GM10248 (cell line): ENCODE results near the gene POLE2.

Experiments
- CTCF ChIA-PET: fragments of 300-600 bp; sonication (Branson Sonifier 250); formaldehyde crosslinking; extraction: SDS; loops from one replicate; lab custom pipeline; 2021; ENCODE audit warnings: antibody characterized with exemption; lab: Yijun Ruan, JAX
- POLR2A ChIA-PET: fragments of 350-650 bp; sonication (Branson Sonifier 250); formaldehyde crosslinking; extraction: SDS; loops from one replicate; lab custom pipeline; 2020; ENCODE audit warnings: antibody characterized with exemption; lab: Yijun Ruan, JAX
- DNase-seq: peaks from one replicate; pipeline ENCODE4 v3.0.0; 2012; ENCODE audit errors: extremely low spot score
- CTCF ChIP-seq: IDR thresholded peaks from 2 replicates; pipeline ENCODE4 v1.5.1; 2012; ENCODE audit warnings: mild to moderate bottlenecking, low read depth; ENCODE audit errors: extremely low read depth, missing control alignments, control extremely low read depth

The POLE2 gene

DNA sequence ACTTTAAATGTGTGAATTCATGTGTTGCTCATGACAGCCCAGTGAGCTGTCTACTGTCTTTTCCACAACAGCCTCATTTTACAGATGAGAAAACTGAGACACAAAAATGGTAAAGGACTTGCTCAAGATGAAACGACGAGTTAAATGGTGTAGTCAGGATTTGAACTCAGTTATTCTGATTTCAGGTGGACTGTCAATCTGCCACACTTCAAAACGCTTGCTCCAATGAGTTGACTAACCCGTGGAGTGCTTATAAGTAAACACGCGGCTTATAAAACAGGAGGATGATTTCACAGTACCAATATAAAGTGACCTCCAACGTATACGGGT is 652 bp upstream of the POLE2 start:
- no peak for TF ChIP-seq CTCF
- POLR2A ChIA-PET, result interaction anchor here (1.3 kb wide), 1 partner anchor 79 kb away, joined by 3 read pairs; the partner anchor contains the start of gene KLHDC2
- CTCF ChIA-PET, result interaction anchor here (0.7 to 1.8 kb wide), 4 partner anchors 9 to 55 kb away, joined by 3 to 5 read pairs (median 4); partner anchors contain the start of gene DNAAF2
- no peak for DNase-seq

- ChIA-PET CTCF (interaction anchor here (1.1 to 1.9 kb wide), 3 partner anchors 21 to 52 kb away, joined by 4 to 6 read pairs (median 5); partner anchors contain the start of gene DNAAF2), POLR2A (no interaction called here)
- DNase-seq, result no peak
- TF ChIP-seq CTCF, result no peak
These were observed 1.6 kb downstream of the POLE2 start for GRCh38 chr14:49686425-49686824.

GRCh38 chr14:49679271-49679670 is 8.7 kb downstream of the POLE2 start:
- DNase-seq, result no peak
- POLR2A ChIA-PET, result no interaction called here
- CTCF ChIA-PET, result interaction anchor here (1.2 kb wide), 1 partner anchor 9 kb away, joined by 5 read pairs; the partner anchor contains the start of gene POLE2
- TF ChIP-seq CTCF, result no peak

GRCh38 chr14:49677643-49678042 is 10.4 kb downstream of the POLE2 start:
- no peak for DNase-seq
- no peak for TF ChIP-seq CTCF
- ChIA-PET CTCF (interaction anchor here (0.6 to 1.1 kb wide), 2 partner anchors 10 to 13 kb away, joined by 4 read pairs; partner anchors contain the start of gene POLE2), POLR2A (no interaction called here)

GRCh38 chr14:49673586-49673985 is 14.4 kb downstream of the POLE2 start:
- DNase-seq, result no peak
- ChIA-PET POLR2A (no interaction called here), CTCF (interaction anchor here (1.5 kb wide), 1 partner anchor 10 kb away, joined by 3 read pairs; no protein-coding TSS in a partner anchor)
- no peak for TF ChIP-seq CTCF

GRCh38 chr14:49670475-49670874 is 17.5 kb downstream of the POLE2 start:
- DNase-seq, result no peak
- POLR2A ChIA-PET, result no interaction called here

More at GRCh38 chr14:49670475-49670874, 17.5 kb downstream of the POLE2 start:
- TF ChIP-seq CTCF, result no peak
- CTCF ChIA-PET, result interaction anchor here (1.6 kb wide), 1 partner anchor 12 kb away, joined by 3 read pairs; no protein-coding TSS in a partner anchor
